ENCODE data around the gene TMEM185B.

The TMEM185B gene

DNA sequence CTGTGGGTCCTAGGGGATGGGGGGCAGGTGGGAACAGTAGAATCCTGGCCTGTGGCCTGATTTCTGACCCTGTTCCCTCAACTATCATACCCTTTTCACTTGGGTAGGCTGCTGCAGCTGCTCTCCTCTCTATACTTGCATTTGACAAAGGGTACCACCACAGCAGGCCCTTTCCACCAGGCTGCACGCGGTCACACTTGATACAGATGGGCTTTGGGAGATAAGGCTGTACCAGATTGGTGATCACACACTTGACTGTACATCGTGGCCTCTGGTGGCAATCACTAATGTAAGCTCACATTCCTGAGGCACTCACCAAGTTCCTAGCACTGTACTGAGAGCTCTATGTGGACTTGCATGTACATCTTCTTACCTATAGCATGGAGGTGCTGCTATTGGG is 27.9 kb upstream of the TMEM185B start:
- TF ChIP-seq CTCF (IDR thresholded peaks at IDR 0.05) (no peak), ZFX (IDR thresholded peaks at IDR 0.05; ENCODE audit: borderline replicate concordance) (no peak)
- no peak overlapping the region for H3K27ac ChIP-seq

DNA sequence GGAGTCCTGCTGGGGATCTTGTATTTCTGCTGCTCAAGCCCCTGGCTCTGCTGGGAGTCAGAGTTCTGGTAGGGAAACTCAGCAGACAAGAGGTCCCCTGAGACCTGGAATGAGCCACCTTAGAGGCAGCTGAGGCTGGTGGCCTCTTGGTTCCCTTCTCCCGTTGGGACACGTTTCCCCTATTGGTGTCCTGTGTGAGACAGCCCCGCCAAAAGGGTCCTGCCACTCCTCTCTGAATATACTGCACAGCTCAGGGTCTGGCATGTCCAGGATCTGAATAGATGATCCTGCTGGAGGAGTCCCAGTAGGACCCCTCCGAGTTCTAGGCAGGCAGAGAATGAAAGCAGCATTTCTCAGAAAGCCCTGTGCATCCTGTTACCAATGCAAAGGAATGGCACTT is 27.4 kb upstream of the TMEM185B start:
- no peak overlapping the region for H3K27ac ChIP-seq
- no peak for TF ChIP-seq CTCF (IDR thresholded peaks at IDR 0.05)
- TF ChIP-seq ZFX (IDR thresholded peaks at IDR 0.05; ENCODE audit: borderline replicate concordance), result no peak

GRCh38 chr2:120247851-120248250 is 24.7 kb upstream of the TMEM185B start:
- H3K27ac ChIP-seq, result no peak overlapping the region
- no peak for TF ChIP-seq CTCF (IDR thresholded peaks at IDR 0.05)

DNA sequence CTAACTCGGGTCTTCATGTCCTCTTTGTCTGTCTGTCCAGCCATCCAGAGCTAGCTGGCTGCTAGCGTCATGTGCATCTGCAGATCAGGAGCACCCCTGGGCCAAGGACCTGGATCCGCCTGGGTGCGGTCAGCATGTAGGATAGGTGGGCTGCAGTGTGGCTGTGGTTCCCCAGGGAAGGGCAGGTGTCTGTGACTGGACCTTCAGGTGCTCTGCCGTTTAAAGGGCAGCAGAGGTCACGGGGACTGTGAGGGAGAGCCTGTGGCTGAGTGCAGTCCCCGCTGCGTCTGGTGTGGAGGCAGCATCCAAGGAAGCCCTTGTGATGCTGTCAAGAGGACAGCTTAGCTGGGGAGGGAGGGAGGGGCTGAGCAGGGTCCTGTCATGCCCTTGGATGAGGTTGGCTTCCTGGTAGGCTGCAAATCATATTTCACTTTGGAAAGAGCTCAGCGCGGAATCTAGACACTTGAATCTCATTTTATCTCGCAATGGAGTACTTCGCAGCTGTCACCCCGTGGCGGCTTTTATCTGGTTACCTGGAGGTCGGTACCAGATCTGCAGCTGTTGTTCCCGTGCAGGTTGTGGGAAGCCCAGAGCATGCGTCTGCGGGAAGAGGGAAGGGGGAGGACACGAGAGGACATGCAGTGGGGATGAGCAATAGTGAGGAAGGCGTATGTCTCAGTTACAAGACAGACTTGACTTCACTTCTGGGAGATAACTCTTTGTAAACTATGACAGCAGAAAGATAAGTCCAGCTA is 23.5 kb upstream of the TMEM185B start:
- TF ChIP-seq ZFX (IDR thresholded peaks at IDR 0.05; ENCODE audit: borderline replicate concordance) (no peak), CTCF (IDR thresholded peaks at IDR 0.05) (no peak)

DNA sequence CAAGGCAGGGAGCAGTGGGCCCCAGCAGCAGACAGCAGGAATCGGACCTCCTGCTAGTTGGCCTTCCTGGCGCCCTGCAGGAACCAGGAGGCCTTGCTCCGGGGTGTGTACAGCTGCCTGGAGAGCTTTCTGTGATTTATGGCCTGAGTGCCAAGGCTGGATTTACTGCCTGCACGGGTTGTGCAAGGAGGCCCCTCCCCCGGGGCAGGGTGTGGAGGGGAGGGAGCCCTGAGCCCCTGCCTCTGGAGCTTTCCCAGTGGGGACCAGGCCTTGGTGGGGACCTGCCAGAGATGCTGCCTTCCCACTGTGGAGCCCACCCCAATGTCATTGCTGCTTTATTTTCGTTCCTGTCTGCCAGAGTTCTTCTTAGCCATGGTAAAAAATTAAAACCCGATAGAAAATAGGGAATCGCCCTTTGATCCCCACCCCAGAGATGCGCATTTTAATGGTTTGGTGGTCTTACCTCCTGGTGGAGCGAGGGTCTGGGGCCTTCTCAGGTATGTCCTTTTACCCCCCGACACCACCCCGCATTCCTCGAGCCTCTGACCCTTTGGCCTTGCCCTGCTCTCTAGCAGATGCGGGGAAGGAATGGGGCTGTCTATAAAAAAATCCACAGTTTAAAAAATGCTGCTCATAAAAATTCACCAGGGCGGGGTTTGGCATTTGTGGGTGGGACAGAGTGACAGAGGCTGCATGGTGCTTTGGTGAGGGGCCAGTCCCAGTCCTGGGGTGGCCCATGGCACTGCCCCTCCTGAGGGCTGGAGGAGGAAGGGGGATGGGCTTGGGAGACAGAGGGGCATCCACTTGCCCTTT is 22.5 kb upstream of the TMEM185B start:
- no peak overlapping the region for H3K27ac ChIP-seq
- TF ChIP-seq CTCF (IDR thresholded peaks at IDR 0.05) (no peak), ZFX (IDR thresholded peaks at IDR 0.05; ENCODE audit: borderline replicate concordance) (no peak)

More for the DNA sequence above, 23.5 kb upstream of the TMEM185B start:
- H3K27ac ChIP-seq, result no peak overlapping the region

- TF ChIP-seq CTCF (IDR thresholded peaks at IDR 0.05) (no peak), ZFX (IDR thresholded peaks at IDR 0.05; ENCODE audit: borderline replicate concordance) (no peak)
- no peak overlapping the region for H3K27ac ChIP-seq
These were observed 21.7 kb upstream of the TMEM185B start for GRCh38 chr2:120244656-120245519.

Measured in 22Rv1 (cell line).